Testis (tissue), 3 donors: ENCODE measurements around the gene CARD10. TPM values are rescaled to one million over a fixed set of nuclear protein-coding genes. Genes with fewer than 3 reads are reported as not detected.

Experiments
- DNase-seq: peaks from one replicate; pipeline ENCODE4 v3.0.0-alpha.2; 2019
- H3K27ac ChIP-seq, 2 donors: fragments of 200-600 bp; sonication (generic); one replicate each; pipeline ENCODE4 v1.5.1; 2019
- H3K27me3 ChIP-seq: fragments of 200-600 bp; sonication (generic); one replicate; pipeline ENCODE4 v1.5.1; 2019
- H3K36me3 ChIP-seq: fragments of 200-600 bp; sonication (generic); one replicate; pipeline ENCODE4 v1.5.1; 2017; ENCODE audit warnings: low read depth; ENCODE audit errors: missing control alignments
- H3K4me1 ChIP-seq: fragments of 200-600 bp; sonication (generic); one replicate; pipeline ENCODE4 v1.5.1; 2019
- H3K4me3 ChIP-seq, 2 donors: fragments of 200-600 bp; sonication (generic); one replicate each; pipeline ENCODE4 v1.5.1; 2017 to 2019
- H3K9me3 ChIP-seq: fragments of 200-600 bp; sonication (generic); one replicate; pipeline ENCODE4 v1.5.1; 2017
- CTCF ChIP-seq, 3 experiments: fragments of 450-650 bp in 2 of 3; fragments of 200-600 bp in 1 of 3; sonication (generic) in 1 of 3; IDR thresholded peaks; one replicate each; pipeline ENCODE4 v1.5.1; 2016 to 2019; ENCODE audit warnings: antibody characterized with exemption in 3 of 3, mild to moderate bottlenecking in 2 of 3, moderate library complexity in 1 of 3
- POLR2A ChIP-seq: fragments of 450-650 bp; IDR thresholded peaks from one replicate; pipeline ENCODE4 v1.6.1; 2017; ENCODE audit warnings: antibody characterized with exemption, mild to moderate bottlenecking, moderate library complexity
- WGBS, 2 donors: methylation state at CpG; one replicate each; pipeline ENCODE4 v1.1.5; 2018; 5-methylcytosine and 5-hydroxymethylcytosine counted together
- intact Hi-C: fragments of 100-400 bp; cut with DNase I; formaldehyde crosslinking; loops from one replicate; pipeline ENCODE4 v1.15.1; 2023; ENCODE audit warnings: low total_unique reads
- polyA plus RNA-seq: library from polyadenylated mRNA; stranded (reverse); fragments of 350-450 nt; fragmentation: Illumina TruSeq; extraction: RNeasy Lipid Tissue Mini Kit (QIAGEN cat#74804); gene quantifications from one replicate; pipeline ENCODE4 v1.2.3, GENCODE V29; 2014; ENCODE audit warnings: low read depth, low replicate concordance; ENCODE audit not compliant: insufficient read depth
- total RNA-seq, 2 donors: library from RNA; depleted of rRNA; stranded (reverse); fragments of >200 nt; gene quantifications; one replicate each; pipeline ENCODE4 v1.2.3, GENCODE V29; 2016

Gene CARD10
- total and polyA plus RNA-seq, 3 donors from 2014 or later, result 42.6 to 113 (median 89.8) TPM

GRCh38 chr22:37505565-37505964 lies 13.7 kb downstream of the CARD10 start:
- no peak for TF ChIP-seq CTCF (IDR thresholded peaks at IDR 0.05)
- TF ChIP-seq POLR2A, result no peak
- Histone ChIP-seq H3K27ac (no peak overlapping the region), H3K4me3 (no peak overlapping the region), H3K27me3 (no peaks in the 10 kb centered on the region), H3K36me3 (no peaks in the 10 kb centered on the region), H3K9me3 (no peaks in the 10 kb centered on the region), H3K4me1 (peaks cover 56% of the 10 kb centered on the region)
- DNase-seq, result no peak
- intact Hi-C loops, result no loop called here
- 89 to 97% methylated on average over 4 of the region's 4 CpGs for WGBS, 2 donors

- TF ChIP-seq POLR2A, result no peak
- no peak for TF ChIP-seq CTCF (IDR thresholded peaks at IDR 0.05)
- DNase-seq, result no peak
- no peak overlapping the region for H3K27ac ChIP-seq
- 96 to 97% methylated on average over 4 of the region's 4 CpGs for whole genome bisulfite sequencing, 2 donors
- no peaks in the 10 kb centered on the region for H3K9me3 ChIP-seq
- peaks cover 56% of the 10 kb centered on the region for H3K4me1 ChIP-seq
- H3K4me3 ChIP-seq, result no peak overlapping the region
- intact Hi-C loops, result no loop called here
- H3K36me3 ChIP-seq, result no peaks in the 10 kb centered on the region
- H3K27me3 ChIP-seq, result no peaks in the 10 kb centered on the region
These were observed 14.3 kb downstream of the CARD10 start for GRCh38 chr22:37504964-37505363.

GRCh38 chr22:37503850-37504249 lies 15.4 kb downstream of the CARD10 start:
- TF ChIP-seq CTCF (IDR thresholded peaks at IDR 0.05) (no peak), POLR2A (no peak)
- H3K4me1 ChIP-seq, result peaks cover 57% of the 10 kb centered on the region
- H3K27ac ChIP-seq, result peak overlapping the region in 1 of 2 donors; percentile 10
- H3K36me3 ChIP-seq, result no peaks in the 10 kb centered on the region
- H3K4me3 ChIP-seq, result no peak overlapping the region
- no peaks in the 10 kb centered on the region for H3K27me3 ChIP-seq
- intact Hi-C loops, result no loop called here
- DNase-seq, result peak; percentile 60
- no peaks in the 10 kb centered on the region for H3K9me3 ChIP-seq
- 56 to 89% methylated on average over 10 to 11 of the region's 11 CpGs for WGBS, 2 donors

DNA sequence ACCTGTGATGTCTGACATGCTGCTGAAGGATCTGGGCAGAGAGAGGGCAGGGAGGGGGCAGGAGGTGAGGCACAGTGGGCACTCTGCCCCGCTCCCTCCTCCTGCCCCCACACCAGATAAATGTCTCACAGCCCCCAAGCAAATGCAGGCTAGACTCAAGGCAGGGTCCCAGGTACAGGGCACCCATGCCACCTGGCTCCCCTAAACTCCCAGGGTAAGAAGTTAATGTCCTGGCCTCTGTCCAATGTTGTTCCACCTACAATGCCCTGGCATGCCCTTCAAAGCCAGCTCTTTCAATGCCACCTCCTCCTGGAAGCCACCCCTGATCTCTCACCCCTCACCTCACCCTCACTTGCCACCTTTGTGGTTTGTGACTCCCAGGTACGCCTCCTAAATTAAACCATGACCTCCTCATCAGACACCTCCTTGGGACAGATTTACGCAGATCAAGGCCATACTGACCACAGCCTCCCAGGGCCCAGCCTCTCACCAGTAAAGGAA lies 16.0 kb downstream of the CARD10 start:
- no peaks in the 10 kb centered on the region for H3K9me3 ChIP-seq
- H3K27ac ChIP-seq, result peak overlapping the region in 1 of 2 donors; percentile 10
- H3K4me1 ChIP-seq, result peaks cover 52% of the 10 kb centered on the region
- intact Hi-C loops, result no loop called here
- no peaks in the 10 kb centered on the region for H3K27me3 ChIP-seq
- H3K4me3 ChIP-seq, result no peak overlapping the region
- no peak for DNase-seq
- WGBS, 2 donors, result 79 to 81% methylated on average over 2 to 3 of the region's 3 CpGs
- H3K36me3 ChIP-seq, result no peaks in the 10 kb centered on the region
- no peak for TF ChIP-seq CTCF (IDR thresholded peaks at IDR 0.05)
- TF ChIP-seq POLR2A, result no peak
